ENCODE data around the gene HOTAIR.

The HOTAIR gene

GRCh38 chr12:53976172-53976822 lies 1.5 kb upstream of the HOTAIR start:
- DNase-seq (ENCODE audit: low read depth in 2 of 2, low spot score in 1 of 2), result no peak

GRCh38 chr12:53975479-53976152 lies 862 bp upstream of the HOTAIR start:
- DNase-seq (ENCODE audit: low read depth in 2 of 2, low spot score in 1 of 2), result no peak

GRCh38 chr12:53975064-53975471 lies 314 bp upstream of the HOTAIR start:
- DNase-seq (ENCODE audit: low read depth in 2 of 2, low spot score in 1 of 2), result no peak

- no peak for DNase-seq (ENCODE audit: low read depth in 2 of 2, low spot score in 1 of 2)
These were observed 1.3 kb downstream of the HOTAIR start for GRCh38 chr12:53973236-53974042.

GRCh38 chr12:53972722-53973235 lies 2.0 kb downstream of the HOTAIR start, which contains the start of gene HOXC11:
Gene HOXC11, plus strand, starts transcription at chr12:53973126. Its CDS starts 116 bp downstream, at chr12:53973242.
- DNase-seq (ENCODE audit: low read depth in 2 of 2, low spot score in 1 of 2), result no peak

- no peak for DNase-seq (ENCODE audit: low read depth in 2 of 2, low spot score in 1 of 2)
These were observed 2.5 kb downstream of the HOTAIR start for GRCh38 chr12:53972152-53972702.

- no peak for DNase-seq (ENCODE audit: low read depth in 2 of 2, low spot score in 1 of 2)
These were observed 3.1 kb downstream of the HOTAIR start for GRCh38 chr12:53971686-53972085.

- DNase-seq (ENCODE audit: low read depth in 2 of 2, low spot score in 1 of 2), result no peak
These were observed 3.6 kb downstream of the HOTAIR start for GRCh38 chr12:53971129-53971528.

- no peak for DNase-seq (ENCODE audit: low read depth in 2 of 2, low spot score in 1 of 2)
These were observed 4.3 kb downstream of the HOTAIR start for GRCh38 chr12:53970451-53970850.

- no peak for DNase-seq (ENCODE audit: low read depth in 2 of 2, low spot score in 1 of 2)
These were observed 5.0 kb downstream of the HOTAIR start for GRCh38 chr12:53969588-53970259.

GRCh38 chr12:53968214-53969127 lies 6.3 kb downstream of the HOTAIR start:
- no peak for DNase-seq (ENCODE audit: low read depth in 2 of 2, low spot score in 1 of 2)

- no peak for DNase-seq (ENCODE audit: low read depth in 2 of 2, low spot score in 1 of 2)
These were observed 7.3 kb downstream of the HOTAIR start for GRCh38 chr12:53967421-53967925.

- no peak for DNase-seq (ENCODE audit: low read depth in 2 of 2, low spot score in 1 of 2)
These were observed 8.2 kb downstream of the HOTAIR start for GRCh38 chr12:53966385-53967133.

GRCh38 chr12:53966085-53966384 lies 8.7 kb downstream of the HOTAIR start:
- no peak for DNase-seq (ENCODE audit: low read depth in 2 of 2, low spot score in 1 of 2)

GRCh38 chr12:53965281-53966084 lies 9.3 kb downstream of the HOTAIR start:
- DNase-seq (ENCODE audit: low read depth in 2 of 2, low spot score in 1 of 2), result no peak

- DNase-seq (ENCODE audit: low read depth in 2 of 2, low spot score in 1 of 2), result no peak
These were observed 10.4 kb downstream of the HOTAIR start for GRCh38 chr12:53964315-53964713.

GRCh38 chr12:53963434-53964314 lies 11.1 kb downstream of the HOTAIR start:
- no peak for DNase-seq (ENCODE audit: low read depth in 2 of 2, low spot score in 1 of 2)
